Small intestine (tissue), 16 donors: ENCODE measurements around the gene CXCL17. TPM values are rescaled to one million over a fixed set of nuclear protein-coding genes. Genes with fewer than 3 reads are reported as not detected.
A peak's percentile ranks its signal among the peaks of the same experiment; 100 is the strongest.
"Not testable (repeated sequence)": the region's sequence is repeated elsewhere in the genome, so short reads cannot be mapped to it uniquely, and the experiment has no call there.

Experiments
- DNase-seq, 2 donors: peaks; one replicate each; pipeline versions ENCODE4 v3.0.0 to v3.0.0-alpha.2; 2013
- FAIRE-seq: peaks from 2 replicates; lab custom pipeline; 2012; peaks lifted over from hg19 to GRCh38; lab: Jason Lieb, UNC
- H3K27ac ChIP-seq, 3 donors: one replicate each; pipeline ENCODE4 v1.5.1; 2013; ENCODE audit warnings: low read length in 2 of 3, mild to moderate bottlenecking in 2 of 3, control low read depth in 1 of 3, inconsistent platforms in 1 of 3, low read depth in 1 of 3, moderate library complexity in 1 of 3
- H3K27me3 ChIP-seq, 3 donors: one replicate each; pipeline ENCODE4 v1.6.1; 2013; ENCODE audit warnings: low read length in 3 of 3, inconsistent platforms in 1 of 3; ENCODE audit not compliant: control insufficient read depth in 3 of 3, insufficient read depth in 3 of 3
- H3K36me3 ChIP-seq, 3 donors: one replicate each; pipeline ENCODE4 v1.6.1; 2013; ENCODE audit warnings: low read length in 3 of 3, inconsistent platforms in 1 of 3, low read depth in 1 of 3, mild to moderate bottlenecking in 1 of 3, moderate library complexity in 1 of 3; ENCODE audit not compliant: control insufficient read depth in 3 of 3, insufficient read depth in 2 of 3
- H3K4me1 ChIP-seq, 3 donors: one replicate each; pipeline ENCODE4 v1.6.1; 2013; ENCODE audit warnings: low read length in 2 of 3, inconsistent platforms in 1 of 3, low read depth in 1 of 3, mild to moderate bottlenecking in 1 of 3, moderate library complexity in 1 of 3; ENCODE audit not compliant: control insufficient read depth in 3 of 3, insufficient read depth in 2 of 3
- H3K4me3 ChIP-seq, 3 donors: one replicate each; pipeline ENCODE4 v1.5.1; 2013; ENCODE audit warnings: low read length in 3 of 3, control low read depth in 1 of 3, inconsistent platforms in 1 of 3, low read depth in 1 of 3, mild to moderate bottlenecking in 1 of 3, moderate library complexity in 1 of 3
- H3K9me3 ChIP-seq, 2 donors: one replicate each; pipeline ENCODE4 v1.6.1; 2013; ENCODE audit warnings: low read depth in 1 of 2, low read length in 1 of 2; ENCODE audit not compliant: control insufficient read depth in 2 of 2, insufficient read depth in 1 of 2
- WGBS, 3 donors: extraction: QIAGEN DNeasy Blood & Tissue Kit; methylation state at CpG; one replicate each; pipeline ENCODE4 v1.1.7; 2013; 5-methylcytosine and 5-hydroxymethylcytosine counted together
- long read RNA-seq, 10 donors: transcript quantifications; one replicate each; lab custom pipeline, GENCODE V29; 2026
- polyA plus RNA-seq, 4 donors: library from polyadenylated mRNA; stranded (reverse) in 3 of 4; unstranded in 1 of 4; fragments of 200-250 nt in 3 of 4; fragments of 120-200 nt in 1 of 4; gene quantifications; one replicate each; pipeline versions ENCODE4 v1.2.1 to v1.2.3, GENCODE V29; 2013
- donor health status: healthy with polysubstance abuse.
- donor health status: control.
- donor health status: control.
- donor health status: Bipolar disorder and iron deficiency.
- donor health status: healthy.

CXCL17 gene, protein sequence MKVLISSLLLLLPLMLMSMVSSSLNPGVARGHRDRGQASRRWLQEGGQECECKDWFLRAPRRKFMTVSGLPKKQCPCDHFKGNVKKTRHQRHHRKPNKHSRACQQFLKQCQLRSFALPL
- polyA plus RNA-seq, result 1 to 10 TPM in 2 of 4 donors, under 1 TPM in 2; 0.12 to 1.6 (median 0.89) TPM
- long read RNA-seq, donor 1, result 0 reads
- long read RNA-seq, donor 2, result 0 reads
- long read RNA-seq, donor 3, result 0 reads
- long read RNA-seq, donor 4, result 0 reads
- long read RNA-seq, donor 5, result 0 reads
- long read RNA-seq, donor 6, partial matches to known transcripts, result 0 of 1 reads
- long read RNA-seq, donor 6, other reads (novel, unspliced or antisense), result 0 of 1 reads
- long read RNA-seq, donor 7, result 0 reads
- long read RNA-seq, donor 8, result 0 reads
- long read RNA-seq, donor 9, result 0 reads
- long read RNA-seq, donor 10, result 0 reads

DNA sequence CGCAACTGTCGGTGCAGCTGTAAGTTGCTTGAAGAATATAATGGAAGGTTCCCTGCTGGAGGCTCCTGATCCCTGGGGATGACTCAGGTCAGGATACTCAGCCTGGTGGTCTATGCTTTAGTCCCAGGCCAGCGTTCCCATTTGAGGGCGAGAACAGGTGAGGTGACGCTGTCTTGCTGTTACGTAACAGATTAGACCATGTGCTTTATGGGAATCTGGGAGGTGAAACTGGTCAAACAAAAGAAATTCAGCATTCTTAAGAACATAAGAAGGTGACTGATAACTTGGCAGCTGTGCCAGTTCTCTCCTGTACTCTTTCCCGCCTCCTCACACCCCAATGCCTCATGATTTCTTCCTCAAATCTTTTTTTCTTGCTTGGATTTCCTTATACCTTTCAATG lies at the start of gene CXCL17:
Gene CXCL17 (minus strand): TSS at position 114 of the 400 bp plus-strand sequence. CDS start 114 bp downstream, outside the sequence.
- no peaks in the 10 kb centered on the region for H3K9me3 ChIP-seq
- WGBS, 3 donors, result 90 to 95% (median 94%) methylated on average over 7 of the region's 7 CpGs
- peak within 1 kb of the TSS in 2 of 3 donors; percentile 34 to 89 for H3K27ac ChIP-seq
- H3K27me3 ChIP-seq, result peaks cover 0 to 2% (median 0%) of the 10 kb centered on the region in 3 donors
- no peak within 1 kb of the TSS for H3K4me3 ChIP-seq
- peaks cover 0 to 39% (median 2%) of the 10 kb centered on the region in 3 donors for H3K4me1 ChIP-seq
- H3K36me3 ChIP-seq, result no peaks in the 10 kb centered on the region
- FAIRE-seq (no peak), DNase-seq (no peak)

DNA sequence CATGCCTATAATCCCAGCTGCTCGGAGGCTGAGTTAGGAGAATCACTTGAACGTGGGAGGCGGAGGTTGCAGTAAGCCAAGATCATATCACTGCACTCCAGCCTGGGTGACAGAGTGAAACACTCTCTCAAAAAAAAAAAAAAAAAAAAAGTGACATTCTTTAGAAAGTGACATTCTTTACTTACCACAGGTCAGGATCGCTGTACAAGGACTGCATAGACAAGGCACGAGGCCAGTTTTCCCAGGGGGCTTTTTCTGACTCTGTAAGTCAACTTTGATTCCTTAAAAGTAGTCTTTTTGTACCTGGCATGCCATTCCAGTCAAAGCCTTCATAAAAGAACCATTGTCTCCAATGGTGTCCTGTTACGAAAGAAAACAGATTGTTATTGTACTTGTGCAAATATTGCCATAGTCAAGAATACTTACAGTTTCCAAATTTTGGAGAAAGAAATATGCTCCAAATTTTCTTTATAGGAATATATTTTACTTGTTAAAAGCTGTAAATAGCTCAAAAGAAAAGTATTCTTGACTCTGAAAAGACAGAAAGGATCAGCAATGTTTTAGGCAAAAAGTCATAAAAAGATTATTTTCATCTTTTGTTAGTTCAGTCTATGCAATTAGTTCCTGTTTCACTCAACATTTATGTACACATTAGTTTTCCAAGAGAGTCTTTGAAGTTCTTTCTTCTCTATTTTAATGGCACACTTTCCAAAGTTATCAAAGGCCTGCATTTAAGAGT lies 46.2 kb upstream of the CXCL17 start:
- H3K27ac ChIP-seq, result no peak overlapping the region
- WGBS, 3 donors, result 78 to 79% (median 78%) methylated on average over 6 of the region's 6 CpGs
- H3K27me3 ChIP-seq, result no peaks in the 10 kb centered on the region
- peaks cover 0 to 6% (median 0%) of the 10 kb centered on the region in 3 donors for H3K4me1 ChIP-seq
- FAIRE-seq, result no peak
- no peaks in the 10 kb centered on the region for H3K9me3 ChIP-seq
- DNase-seq, result peak in 1 of 2 donors; percentile 26
- H3K4me3 ChIP-seq, result no peak overlapping the region
- H3K36me3 ChIP-seq, result no peaks in the 10 kb centered on the region

- H3K27ac ChIP-seq, result no peak overlapping the region
- WGBS, 3 donors, result 94 to 98% (median 94%) methylated on average over 3 of the region's 3 CpGs
- no peak overlapping the region for H3K4me3 ChIP-seq
- H3K9me3 ChIP-seq, result no peaks in the 10 kb centered on the region
- H3K27me3 ChIP-seq, result no peaks in the 10 kb centered on the region
- DNase-seq (no peak), FAIRE-seq (no peak)
- H3K4me1 ChIP-seq, result peaks cover 0 to 5% (median 0%) of the 10 kb centered on the region in 3 donors
- H3K36me3 ChIP-seq, result no peaks in the 10 kb centered on the region
These were observed 45.0 kb upstream of the CXCL17 start for GRCh38 chr19:42487798-42488178.

- FAIRE-seq, result no peak
These were observed 44.5 kb upstream of the CXCL17 start for GRCh38 chr19:42487032-42487797.

GRCh38 chr19:42485036-42485435 lies 42.3 kb upstream of the CXCL17 start:
- H3K36me3 ChIP-seq, H3K4me3 ChIP-seq, H3K27ac ChIP-seq, DNase-seq, FAIRE-seq, H3K27me3 ChIP-seq, H3K9me3 ChIP-seq: not testable (repeated sequence)
- peaks cover 0 to 12% (median 0%) of the 10 kb centered on the region in 3 donors for H3K4me1 ChIP-seq
- WGBS, 3 donors, result 87 to 89% (median 88%) methylated on average over 4 of the region's 4 CpGs

More at GRCh38 chr19:42487032-42487797, 44.5 kb upstream of the CXCL17 start:
- Histone ChIP-seq H3K27me3 (no peaks in the 10 kb centered on the region), H3K4me1 (peaks cover 0 to 5% (median 0%) of the 10 kb centered on the region in 3 donors), H3K4me3 (no peak overlapping the region), H3K27ac (no peak overlapping the region), H3K9me3 (no peaks in the 10 kb centered on the region), H3K36me3 (no peaks in the 10 kb centered on the region)
- 80 to 91% (median 86%) methylated on average over 3 of the region's 3 CpGs for WGBS, 3 donors
- no peak for DNase-seq

DNA sequence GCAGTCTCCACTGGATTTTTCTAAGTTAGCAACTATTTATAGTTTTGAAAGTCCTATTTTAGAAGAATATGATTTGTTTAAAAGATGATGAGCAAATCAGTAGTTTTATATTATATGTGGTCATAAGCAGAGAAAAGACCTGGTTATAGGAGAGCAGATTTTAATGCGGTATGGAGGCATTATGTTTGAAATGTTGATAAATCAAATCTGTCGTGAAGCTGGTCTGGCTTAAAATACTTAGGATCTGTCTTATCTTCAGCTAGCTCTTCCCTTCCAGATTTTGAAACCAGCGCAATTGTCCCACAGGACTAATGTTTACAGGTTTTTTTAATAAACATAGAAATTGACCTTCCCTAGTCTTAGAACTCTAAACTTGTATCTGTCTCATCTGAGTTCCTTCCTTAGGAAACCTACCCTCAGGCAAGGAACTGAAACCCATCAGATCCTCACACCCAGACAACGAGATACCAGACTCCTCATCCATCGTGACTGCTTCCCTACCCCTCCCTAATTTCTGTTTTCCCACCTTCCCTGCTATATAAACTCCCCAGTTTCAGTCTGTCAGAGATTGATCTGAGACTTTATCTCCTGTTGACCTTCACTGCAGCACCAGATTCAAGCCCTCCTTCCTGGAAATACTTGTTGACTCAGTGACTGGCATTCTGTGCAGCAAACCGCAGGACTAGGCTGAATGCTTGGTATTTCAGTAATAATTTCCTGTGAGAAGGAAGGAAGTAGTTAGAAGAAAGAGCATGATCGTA lies 37.8 kb upstream of the CXCL17 start:
- peaks cover 0 to 6% (median 0%) of the 10 kb centered on the region in 3 donors for H3K4me1 ChIP-seq
- FAIRE-seq (no peak), DNase-seq (peak in 1 of 2 donors; percentile 53)
- peak overlapping the region in 1 of 3 donors; percentile 36 for H3K27ac ChIP-seq
- H3K9me3 ChIP-seq, result no peaks in the 10 kb centered on the region
- H3K4me3 ChIP-seq, result no peak overlapping the region
- WGBS, 3 donors, result 34 to 59% (median 55%) methylated on average over 7 of the region's 7 CpGs
- H3K36me3 ChIP-seq, result no peaks in the 10 kb centered on the region
- H3K27me3 ChIP-seq, result no peaks in the 10 kb centered on the region

DNA sequence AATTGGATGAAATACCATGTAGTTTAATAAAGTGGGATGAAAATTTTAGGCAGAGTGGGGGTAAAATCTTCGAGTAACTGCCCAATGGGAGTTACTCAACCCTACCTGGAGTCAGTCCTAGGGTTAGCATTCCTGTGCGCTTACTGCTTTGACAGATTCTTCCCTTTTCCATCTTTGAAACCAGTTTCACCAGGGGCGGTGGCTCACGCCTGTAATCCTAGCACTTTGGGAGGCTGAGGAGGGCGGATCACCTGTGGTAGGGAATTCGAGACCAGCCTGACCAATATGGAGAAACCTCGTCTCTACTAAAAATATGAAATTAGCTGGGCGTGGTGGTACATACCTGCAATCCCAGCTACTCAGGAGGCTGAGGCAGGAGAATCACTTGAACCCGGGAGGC lies 37.0 kb upstream of the CXCL17 start:
- Histone ChIP-seq H3K27ac (no peak overlapping the region), H3K4me1 (peaks cover 0 to 6% (median 0%) of the 10 kb centered on the region in 3 donors), H3K9me3 (no peaks in the 10 kb centered on the region), H3K4me3 (no peak overlapping the region), H3K27me3 (no peaks in the 10 kb centered on the region), H3K36me3 (no peaks in the 10 kb centered on the region)
- WGBS, 3 donors, result 92 to 94% (median 93%) methylated on average over 9 of the region's 9 CpGs
- FAIRE-seq, result no peak
- no peak for DNase-seq
